ENCODE results near the gene PARP9.

GRCh38 chr3:122581622-122582021, 17.5 kb upstream of the PARP9 start:
- TF ChIP-seq CTCF (IDR thresholded peaks at IDR 0.05) (no peak), POLR2A (IDR thresholded peaks at IDR 0.05) (no peak)

Data from body of pancreas (tissue), 4 donors.